GM11168 (cell line): Measurements from ENCODE around the gene GABRA4.

ENCODE experiments used
- in situ Hi-C: fragments of 300-500 bp; cut with MboI; formaldehyde crosslinking; loops from one replicate; pipeline ENCODE4 v1.12.0; 2022; ENCODE audit warnings: low sequenced_read_pairs; ENCODE audit not compliant: unreplicated experiment

Gene GABRA4

GRCh38 chr4:46937493-46937892 lies 55.9 kb downstream of the GABRA4 start:
- in situ Hi-C loops, result loop anchor here (25.0 kb wide), 2 partner anchors 100 to 175 kb away; partner anchors contain the start of gene GABRB1

- in situ Hi-C loops, result loop anchor here (25.0 kb wide), 2 partner anchors 103 to 178 kb away; partner anchors contain the start of gene GABRB1
Observed at GRCh38 chr4:46934726-46935125, 58.7 kb downstream of the GABRA4 start.

- in situ Hi-C loops, result loop anchor here (25.0 kb wide), 2 partner anchors 104 to 179 kb away; partner anchors contain the start of gene GABRB1
Observed at GRCh38 chr4:46933686-46934085, 59.7 kb downstream of the GABRA4 start.

GRCh38 chr4:46931981-46932380 lies 61.4 kb downstream of the GABRA4 start:
- in situ Hi-C loops, result loop anchor here (25.0 kb wide), 2 partner anchors 105 to 180 kb away; partner anchors contain the start of gene GABRB1

GRCh38 chr4:46930891-46931290 lies 62.5 kb downstream of the GABRA4 start:
- in situ Hi-C loops, result loop anchor here (25.0 kb wide), 2 partner anchors 106 to 181 kb away; partner anchors contain the start of gene GABRB1

GRCh38 chr4:46927201-46927600 lies 66.2 kb downstream of the GABRA4 start:
- in situ Hi-C loops, result loop anchor here (25.0 kb wide), 2 partner anchors 110 to 185 kb away; partner anchors contain the start of gene GABRB1

- in situ Hi-C loops, result loop anchor here (25.0 kb wide), 2 partner anchors 112 to 187 kb away; partner anchors contain the start of gene GABRB1
Observed at GRCh38 chr4:46924789-46925529, 68.4 kb downstream of the GABRA4 start.

- in situ Hi-C loops, result no loop called here
Observed at GRCh38 chr4:46922205-46922604, 71.2 kb downstream of the GABRA4 start.

- in situ Hi-C loops, result no loop called here
Observed at GRCh38 chr4:46909078-46909477, 84.3 kb downstream of the GABRA4 start, which contains the start of gene COX7B2. Gene COX7B2, minus strand, starts transcription at chr4:46909245. Its CDS starts 174,053 bp downstream, at chr4:46735192.

GRCh38 chr4:46908148-46908547 lies 85.2 kb downstream of the GABRA4 start:
- in situ Hi-C loops, result no loop called here

- in situ Hi-C loops, result no loop called here
Observed at GRCh38 chr4:46900082-46900481, 93.3 kb downstream of the GABRA4 start.

GRCh38 chr4:46894826-46895225 lies 98.6 kb downstream of the GABRA4 start:
- in situ Hi-C loops, result no loop called here

- in situ Hi-C loops, result no loop called here
Observed at GRCh38 chr4:46890056-46890455, 103.3 kb downstream of the GABRA4 start.

- in situ Hi-C loops, result no loop called here
Observed at GRCh38 chr4:46889410-46889809, 104.0 kb downstream of the GABRA4 start.

GRCh38 chr4:46886711-46887110 lies 106.7 kb downstream of the GABRA4 start:
- in situ Hi-C loops, result no loop called here

- in situ Hi-C loops, result no loop called here
Observed at GRCh38 chr4:46878641-46879040, 114.7 kb downstream of the GABRA4 start.

- in situ Hi-C loops, result no loop called here
Observed at GRCh38 chr4:46874811-46875210, 118.6 kb downstream of the GABRA4 start.

- in situ Hi-C loops, result no loop called here
Observed at GRCh38 chr4:46870411-46870810, 123.0 kb downstream of the GABRA4 start.
